Stimulated activated naive CD8-positive, alpha-beta T cell treated with anti-CD3 and anti-CD28 coated beads, Interleukin-15, amount 100 ng/mL, for 72 hours (primary cell): Measurements from ENCODE around the gene ZNF787.
A peak's percentile ranks its signal among the peaks of the same experiment; 100 is the strongest.

Experiments
- ATAC-seq: fragments of 150-1000 bp; cut with Tn5 transposase; 2 replicates; pipeline ENCODE4 v1.10.0; 2021; ENCODE audit warnings: mild to moderate bottlenecking, moderate library complexity
- DNase-seq, 2 donors: peaks; one replicate each; pipeline ENCODE4 v3.0.0; 2021 to 2022
- H3K27ac Mint-ChIP-seq, 2 donors: one replicate each; pipeline ENCODE4 v1.8.0; 2022; ENCODE audit warnings: mild to moderate bottlenecking in 2 of 2, mixed read lengths in 2 of 2, moderate library complexity in 2 of 2
- H3K27me3 Mint-ChIP-seq: one replicate; pipeline ENCODE4 v1.8.0; 2022; ENCODE audit warnings: mixed read lengths
- H3K4me1 Mint-ChIP-seq: one replicate; pipeline ENCODE4 v1.8.0; 2022; ENCODE audit warnings: mild to moderate bottlenecking, mixed read lengths
- H3K4me3 Mint-ChIP-seq, 2 donors: one replicate each; pipeline ENCODE4 v1.8.0; 2022; ENCODE audit warnings: mild to moderate bottlenecking in 2 of 2, mixed read lengths in 2 of 2, moderate library complexity in 1 of 2
- H3K9me3 Mint-ChIP-seq, 2 donors: one replicate each; pipeline ENCODE4 v1.8.0; 2022; ENCODE audit warnings: mixed read lengths in 2 of 2

Gene ZNF787

GRCh38 chr19:56076498-56076897 lies 44.6 kb downstream of the ZNF787 start:
- Mint-ChIP-seq H3K27ac (no peak overlapping the region), H3K4me3 (no peak overlapping the region), H3K27me3 (peaks cover 10% of the 10 kb centered on the region), H3K4me1 (peaks cover 10% of the 10 kb centered on the region), H3K9me3 (no peaks in the 10 kb centered on the region)
- DNase-seq (peak; percentile 13 to 32), ATAC-seq (no peak)

- H3K4me3 Mint-ChIP-seq = no peak overlapping the region
- ATAC-seq = no peak
- peaks cover 11% of the 10 kb centered on the region for H3K27me3 Mint-ChIP-seq
- H3K9me3 Mint-ChIP-seq = no peaks in the 10 kb centered on the region
- peaks cover 10% of the 10 kb centered on the region for H3K4me1 Mint-ChIP-seq
- H3K27ac Mint-ChIP-seq = no peak overlapping the region
- DNase-seq = no peak
Observed at GRCh38 chr19:56071151-56071550, 49.9 kb downstream of the ZNF787 start.

GRCh38 chr19:56069642-56070041 lies 51.5 kb downstream of the ZNF787 start:
- peaks cover 13% of the 10 kb centered on the region for H3K4me1 Mint-ChIP-seq
- H3K27me3 Mint-ChIP-seq = peaks cover 16% of the 10 kb centered on the region
- no peak overlapping the region for H3K4me3 Mint-ChIP-seq
- DNase-seq = no peak
- no peaks in the 10 kb centered on the region for H3K9me3 Mint-ChIP-seq
- no peak for ATAC-seq
- H3K27ac Mint-ChIP-seq = no peak overlapping the region

- peak; percentile 72 for ATAC-seq
- Mint-ChIP-seq H3K27me3 (peaks cover 38% of the 10 kb centered on the region), H3K4me1 (peaks cover 13% of the 10 kb centered on the region), H3K27ac (no peak overlapping the region), H3K9me3 (no peaks in the 10 kb centered on the region), H3K4me3 (peak overlapping the region; percentile 56 to 72)
- peak; percentile 51 to 57 for DNase-seq
Observed at GRCh38 chr19:56066152-56067023, 54.7 kb downstream of the ZNF787 start.

- Mint-ChIP-seq H3K9me3 (no peaks in the 10 kb centered on the region), H3K27ac (peak overlapping the region in 1 of 2 donors; percentile 46), H3K27me3 (peaks cover 19% of the 10 kb centered on the region), H3K4me1 (no peaks in the 10 kb centered on the region), H3K4me3 (no peak overlapping the region)
- ATAC-seq = no peak
- DNase-seq = no peak
Observed at GRCh38 chr19:56053596-56053995, 67.5 kb downstream of the ZNF787 start.
